Nephron progenitor cell (in vitro differentiated cells): ENCODE measurements around the gene CCDC86.

ENCODE experiments used
- DNase-seq: peaks from one replicate; pipeline ENCODE4 v3.0.0; 2021
- H3K27ac Mint-ChIP-seq: 2 replicates; pipeline ENCODE4 v1.8.0; 2021; ENCODE audit warnings: mild to moderate bottlenecking, moderate library complexity, mixed read lengths
- H3K27me3 Mint-ChIP-seq: 2 replicates; pipeline ENCODE4 v1.8.0; 2021; ENCODE audit warnings: mild to moderate bottlenecking, low read depth, mixed read lengths; ENCODE audit not compliant: poor library complexity
- H3K36me3 Mint-ChIP-seq: 2 replicates; pipeline ENCODE4 v1.8.0; 2021; ENCODE audit warnings: low read depth, mixed read lengths
- H3K4me1 Mint-ChIP-seq: 2 replicates; pipeline ENCODE4 v1.8.0; 2021; ENCODE audit warnings: mixed read lengths
- H3K4me3 Mint-ChIP-seq: 2 replicates; pipeline ENCODE4 v1.8.0; 2021; ENCODE audit warnings: mild to moderate bottlenecking, moderate library complexity, mixed read lengths
- H3K9me3 Mint-ChIP-seq: 2 replicates; pipeline ENCODE4 v1.8.0; 2021; ENCODE audit warnings: mild to moderate bottlenecking, moderate library complexity, mixed read lengths
- CTCF ChIP-seq: fragments of 200-600 bp; sonication (generic); IDR thresholded peaks from 2 replicates; pipeline ENCODE4 v1.5.0; 2021; ENCODE audit warnings: antibody characterized with exemption

Gene CCDC86

GRCh38 chr11:60801194-60801593, 40.7 kb upstream of the CCDC86 start:
- no peak for TF ChIP-seq CTCF
- H3K4me3 Mint-ChIP-seq = no peak overlapping the region
- no peaks in the 10 kb centered on the region for H3K36me3 Mint-ChIP-seq
- H3K9me3 Mint-ChIP-seq = no peaks in the 10 kb centered on the region
- H3K27ac Mint-ChIP-seq = no peak overlapping the region
- H3K27me3 Mint-ChIP-seq = peaks cover 54% of the 10 kb centered on the region
- DNase-seq = no peak
- H3K4me1 Mint-ChIP-seq = no peaks in the 10 kb centered on the region

GRCh38 chr11:60803273-60803936, 38.5 kb upstream of the CCDC86 start:
- Mint-ChIP-seq H3K27ac (no peak overlapping the region), H3K4me3 (no peak overlapping the region), H3K27me3 (peaks cover 43% of the 10 kb centered on the region), H3K9me3 (no peaks in the 10 kb centered on the region), H3K36me3 (no peaks in the 10 kb centered on the region), H3K4me1 (no peaks in the 10 kb centered on the region)
- no peak for DNase-seq
- no peak for TF ChIP-seq CTCF

GRCh38 chr11:60809249-60809648, 32.7 kb upstream of the CCDC86 start:
- no peak overlapping the region for H3K27ac Mint-ChIP-seq
- H3K9me3 Mint-ChIP-seq = peaks cover 16% of the 10 kb centered on the region
- H3K4me3 Mint-ChIP-seq = no peak overlapping the region
- no peaks in the 10 kb centered on the region for H3K4me1 Mint-ChIP-seq
- H3K36me3 Mint-ChIP-seq = peaks cover 4% of the 10 kb centered on the region
- no peak for TF ChIP-seq CTCF
- no peak for DNase-seq
- H3K27me3 Mint-ChIP-seq = peaks cover 10% of the 10 kb centered on the region

- Mint-ChIP-seq H3K4me3 (no peak overlapping the region), H3K27ac (no peak overlapping the region), H3K4me1 (no peaks in the 10 kb centered on the region), H3K9me3 (peaks cover 20% of the 10 kb centered on the region), H3K27me3 (peaks cover 10% of the 10 kb centered on the region), H3K36me3 (peaks cover 4% of the 10 kb centered on the region)
- no peak for DNase-seq
- no peak for TF ChIP-seq CTCF
These were observed 32.2 kb upstream of the CCDC86 start for GRCh38 chr11:60809691-60810090.

- Mint-ChIP-seq H3K4me1 (no peaks in the 10 kb centered on the region), H3K36me3 (peaks cover 4% of the 10 kb centered on the region), H3K9me3 (peaks cover 23% of the 10 kb centered on the region), H3K4me3 (no peak overlapping the region), H3K27me3 (peaks cover 10% of the 10 kb centered on the region), H3K27ac (no peak overlapping the region)
- no peak for DNase-seq
- TF ChIP-seq CTCF = no peak
These were observed 31.8 kb upstream of the CCDC86 start for GRCh38 chr11:60810151-60810550.

GRCh38 chr11:60810569-60810968, 31.3 kb upstream of the CCDC86 start:
- DNase-seq = no peak
- Mint-ChIP-seq H3K27me3 (peaks cover 10% of the 10 kb centered on the region), H3K9me3 (peaks cover 23% of the 10 kb centered on the region), H3K27ac (no peak overlapping the region), H3K4me1 (no peaks in the 10 kb centered on the region), H3K4me3 (no peak overlapping the region), H3K36me3 (peaks cover 4% of the 10 kb centered on the region)
- TF ChIP-seq CTCF = no peak
